Astrocyte of the hippocampus (primary cell): ENCODE data around the gene DNM3.

ENCODE experiments used
- DNase-seq: peaks from one replicate; pipeline ENCODE4 v3.0.0; 2011; ENCODE audit warnings: low read depth, low spot score

The DNM3 gene

DNA sequence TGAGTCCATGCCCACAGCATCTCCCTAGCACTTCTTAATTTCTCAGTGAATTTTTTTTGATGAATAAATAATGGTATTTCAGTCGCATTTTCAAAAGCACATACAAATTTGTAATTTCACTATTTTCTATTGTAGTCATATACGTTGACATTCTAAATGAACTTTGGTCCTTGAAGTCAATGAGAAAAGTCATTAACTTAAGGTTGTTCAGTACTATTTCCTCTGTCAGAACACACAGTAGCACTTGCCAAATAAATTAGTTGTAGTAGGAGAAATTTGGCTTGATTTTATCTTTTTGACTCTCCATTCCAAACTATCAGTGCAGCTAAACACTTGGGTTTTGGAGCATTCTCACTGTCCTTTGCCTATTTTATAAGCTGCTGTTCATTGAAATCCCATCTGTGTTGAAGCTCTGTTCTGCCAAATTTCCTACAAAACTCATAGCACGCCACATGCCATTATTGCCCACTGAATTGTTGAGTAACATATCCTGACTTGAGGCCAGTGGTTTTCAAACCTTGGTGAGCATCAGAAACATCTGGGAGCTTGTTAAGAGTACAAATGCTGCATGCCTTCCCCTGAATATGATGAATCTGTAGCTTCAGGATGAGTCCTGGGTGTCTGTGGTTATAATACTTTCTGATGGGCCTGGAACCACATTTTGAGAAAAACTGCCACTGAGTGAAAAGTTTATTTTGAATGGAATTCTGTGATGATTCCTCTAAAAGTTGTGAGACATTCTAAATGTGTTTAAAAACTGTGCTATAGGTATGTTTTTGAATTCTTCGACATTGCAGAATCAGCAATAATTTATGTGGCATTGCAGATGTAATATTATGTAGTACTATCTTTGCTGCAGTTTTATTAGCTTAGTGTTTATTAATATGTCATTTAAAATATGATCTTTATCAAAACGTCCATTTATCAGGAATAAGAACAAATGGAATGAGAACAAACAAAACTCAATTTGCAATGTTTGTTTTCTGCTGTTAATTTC lies 78.9 kb downstream of the DNM3 start:
- DNase-seq, result no peak

DNA sequence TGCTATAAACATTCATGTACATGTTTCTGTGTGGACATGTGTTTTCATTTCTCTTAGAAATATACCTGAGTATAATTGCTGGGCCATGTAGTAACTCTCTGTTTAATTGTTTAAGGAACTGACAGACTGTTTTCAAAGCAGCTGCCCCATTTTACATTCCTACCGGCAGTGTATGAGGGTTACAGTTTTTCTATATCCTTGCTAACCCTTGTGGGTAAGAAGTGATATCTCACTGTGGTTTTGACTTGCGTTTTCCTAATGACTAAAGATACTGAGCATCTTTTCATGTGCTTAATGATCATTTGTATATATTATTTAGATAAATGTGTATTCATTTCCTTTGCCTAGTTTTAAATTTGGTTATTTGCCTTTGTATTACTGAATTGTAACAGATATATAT lies 81.7 kb downstream of the DNM3 start:
- DNase-seq, result peak; percentile 15

DNA sequence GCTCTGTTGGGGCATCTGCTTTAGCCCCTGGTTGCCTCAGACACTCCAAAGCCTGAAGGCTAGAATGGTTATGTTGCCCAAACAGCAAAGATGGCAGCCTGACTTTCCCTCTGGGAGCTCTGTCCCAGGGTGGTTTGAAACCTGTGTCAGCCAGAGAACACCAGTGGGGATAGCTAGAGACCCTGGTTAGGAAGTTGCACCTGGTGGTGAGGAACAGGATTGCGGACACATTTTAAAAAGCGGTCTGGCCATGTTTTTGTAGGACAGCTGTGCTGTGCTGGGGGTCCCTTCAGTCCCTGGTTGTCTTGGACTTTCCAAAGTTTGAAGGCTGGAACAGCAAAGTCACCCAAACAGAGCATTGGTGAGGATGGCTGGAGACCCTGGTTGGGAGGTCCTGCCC lies 87.8 kb downstream of the DNM3 start:
- no peak for DNase-seq

DNA sequence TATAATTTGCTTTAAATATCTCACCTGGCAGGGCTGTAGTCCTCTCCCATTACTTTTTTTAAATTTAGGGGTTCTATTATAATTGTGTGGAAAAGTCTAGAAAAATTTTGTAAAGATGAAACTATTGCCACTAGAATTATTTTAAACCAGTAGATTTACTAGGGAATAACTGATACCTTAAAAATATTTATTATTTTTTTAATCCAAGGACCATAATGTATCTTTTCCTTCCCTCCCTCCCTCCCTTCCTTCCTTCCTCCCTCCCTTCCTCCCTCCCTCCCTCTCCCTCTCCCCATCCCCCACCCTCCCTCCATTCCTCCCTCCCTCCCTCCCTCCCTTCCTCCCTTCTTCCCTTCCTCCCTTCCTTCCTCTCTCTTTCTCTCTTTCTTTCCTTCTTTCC lies 90.5 kb downstream of the DNM3 start:
- no peak for DNase-seq

DNA sequence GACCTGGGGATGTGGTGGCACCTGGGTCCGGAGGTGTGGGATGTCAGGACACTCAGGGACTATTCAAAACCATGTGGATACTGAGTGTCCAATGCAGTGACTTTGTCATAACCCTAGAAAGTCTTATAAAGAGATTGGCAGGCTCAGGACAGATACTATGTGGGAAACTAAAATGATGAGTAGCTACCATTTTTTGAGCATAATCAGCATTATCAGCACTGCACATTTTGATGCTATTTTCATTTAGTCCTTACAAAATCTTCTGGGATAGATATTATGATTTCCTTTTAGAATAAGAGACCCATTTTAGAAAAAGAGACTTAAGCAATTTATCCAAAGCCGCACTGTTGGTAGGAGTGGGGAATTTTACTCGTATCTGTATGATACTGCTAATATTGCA lies 93.4 kb downstream of the DNM3 start:
- DNase-seq, result no peak

DNA sequence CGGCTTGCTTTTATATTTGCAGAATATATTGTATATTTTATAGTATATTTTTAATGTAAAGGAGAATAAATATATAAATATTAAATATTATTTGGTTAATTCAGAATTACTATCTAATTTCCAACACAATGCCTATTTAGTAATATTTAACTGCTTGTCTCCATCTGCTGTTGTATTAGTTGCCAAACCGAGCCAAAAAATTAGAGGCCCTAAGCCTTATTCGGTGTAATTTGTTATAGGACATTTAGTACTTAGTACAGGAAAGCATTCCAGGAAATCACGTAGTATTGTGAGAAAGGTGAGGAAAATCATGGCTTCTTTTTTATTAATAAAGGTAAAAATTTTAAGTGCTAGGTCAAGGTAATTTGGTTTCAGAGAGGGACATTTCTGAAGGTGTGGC lies 93.8 kb downstream of the DNM3 start:
- no peak for DNase-seq

DNA sequence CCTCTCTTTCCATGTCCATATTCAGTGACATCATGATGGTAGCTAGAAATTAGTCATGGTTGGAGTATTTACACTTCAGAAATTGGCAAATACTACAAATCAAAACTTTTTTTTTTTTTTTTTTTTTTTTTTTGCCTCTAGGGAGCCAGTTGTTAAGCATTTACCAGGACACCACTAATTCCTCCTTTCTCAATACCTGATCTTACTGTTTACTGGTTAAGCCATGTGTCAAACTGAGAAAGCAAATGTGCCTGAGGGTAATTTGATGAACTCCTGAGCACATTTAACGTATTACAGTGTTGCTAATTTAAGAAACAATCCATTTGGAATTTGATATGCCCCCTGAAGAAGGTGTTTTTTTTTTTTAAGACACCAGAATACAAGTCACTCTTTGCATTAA lies 94.4 kb downstream of the DNM3 start:
- no peak for DNase-seq

DNA sequence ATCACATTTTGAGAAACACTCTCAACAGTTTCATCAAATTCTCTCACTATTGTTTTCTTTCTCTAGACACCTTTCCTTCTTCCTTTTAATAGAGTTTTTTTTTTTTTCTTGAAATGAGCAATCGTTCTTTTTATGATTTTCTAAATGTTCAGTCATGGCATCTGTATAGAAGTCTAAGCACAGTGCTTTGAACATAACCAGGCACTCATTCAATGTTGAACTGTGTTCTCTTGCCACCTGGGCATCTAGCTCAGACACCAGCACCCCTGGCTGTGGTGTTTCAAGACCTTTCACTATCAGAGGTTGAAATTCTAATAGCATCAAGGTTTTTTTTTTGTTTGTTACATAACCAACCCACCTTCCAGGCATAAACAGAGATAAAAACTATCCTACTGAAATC lies 96.6 kb downstream of the DNM3 start:
- DNase-seq, result no peak

DNA sequence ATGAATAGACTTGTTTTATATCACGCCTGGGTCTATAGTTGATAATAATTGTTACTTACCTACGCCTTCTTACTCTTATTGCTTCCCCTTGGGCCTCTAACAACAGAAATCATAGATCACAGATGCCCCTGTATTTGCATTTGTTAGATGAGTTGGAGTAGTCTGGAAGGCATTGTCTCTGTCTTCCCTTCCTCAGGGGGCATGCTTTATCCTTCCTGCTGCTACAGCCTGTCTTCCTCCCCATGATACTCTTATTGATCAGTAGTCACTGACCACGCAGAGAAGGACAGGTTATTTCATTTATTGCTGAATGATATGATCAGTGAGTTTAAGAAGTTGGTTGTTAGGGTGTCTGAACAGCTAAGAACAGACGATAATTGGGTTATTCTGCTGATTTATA lies 98.4 kb downstream of the DNM3 start:
- DNase-seq, result no peak

DNA sequence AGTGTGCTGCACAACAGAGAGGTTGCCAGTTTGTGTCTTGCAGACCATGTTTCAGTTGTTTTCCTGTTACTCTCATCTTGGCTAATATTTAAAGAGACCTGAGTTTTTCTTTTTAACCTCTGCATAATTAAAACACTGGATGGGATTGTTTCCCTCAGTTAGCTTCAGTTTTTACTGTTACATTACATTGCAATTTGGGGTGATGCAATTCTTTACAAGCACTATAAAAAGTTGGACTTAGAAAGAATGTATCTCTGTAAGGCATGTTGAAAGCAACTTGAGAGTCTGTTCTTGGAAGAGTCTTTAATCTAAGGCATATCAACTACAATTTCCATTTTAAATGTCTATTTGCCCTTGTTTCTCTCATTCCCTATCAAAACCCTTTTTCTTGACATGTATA lies 99.1 kb downstream of the DNM3 start:
- no peak for DNase-seq

DNA sequence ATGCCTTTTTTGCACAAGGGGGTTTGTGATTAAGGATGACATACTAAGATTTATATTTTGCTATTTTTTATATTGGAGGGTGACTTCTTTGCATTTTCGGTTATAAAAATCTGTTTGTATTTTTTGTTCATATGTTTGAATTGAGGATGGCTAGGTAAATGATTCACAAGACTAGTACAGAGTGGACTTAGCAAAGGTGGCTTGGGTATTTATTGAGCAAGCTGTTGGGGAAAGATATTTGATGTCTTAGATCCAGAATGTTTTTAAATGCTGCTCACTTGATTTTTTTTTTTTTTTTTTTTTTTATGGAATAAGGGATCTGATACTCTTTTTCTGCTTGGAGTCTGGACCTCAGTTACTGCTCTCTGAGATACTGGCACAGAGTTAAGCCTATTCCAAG lies 100.6 kb downstream of the DNM3 start:
- DNase-seq, result no peak

DNA sequence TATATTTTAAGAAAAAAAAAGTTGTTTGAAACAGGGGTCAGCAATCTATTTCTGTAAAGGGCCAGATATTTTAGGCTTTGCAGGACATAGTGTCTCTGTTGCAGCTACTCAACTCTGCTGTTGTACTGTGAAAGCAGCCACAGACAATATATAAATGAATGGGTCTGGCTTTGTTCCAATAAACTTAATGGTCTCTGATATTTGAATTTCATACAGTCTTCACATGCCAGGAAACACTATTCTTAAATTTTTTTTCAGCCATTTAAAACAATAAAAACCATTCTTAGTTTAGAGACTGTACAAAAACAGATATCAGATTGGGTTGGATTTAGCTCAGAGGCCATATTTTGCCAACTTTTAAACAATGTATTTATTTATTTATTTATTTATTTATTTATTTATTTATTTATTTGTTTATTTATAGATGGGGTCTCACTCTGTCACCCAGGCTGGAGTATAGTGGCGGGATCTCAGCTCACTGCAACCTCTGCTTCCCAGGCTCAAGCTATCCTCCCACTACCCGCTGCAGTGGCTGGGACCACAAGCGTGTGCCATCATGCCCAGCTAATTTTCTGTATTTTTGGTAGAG lies 102.8 kb downstream of the DNM3 start:
- DNase-seq, result no peak

DNA sequence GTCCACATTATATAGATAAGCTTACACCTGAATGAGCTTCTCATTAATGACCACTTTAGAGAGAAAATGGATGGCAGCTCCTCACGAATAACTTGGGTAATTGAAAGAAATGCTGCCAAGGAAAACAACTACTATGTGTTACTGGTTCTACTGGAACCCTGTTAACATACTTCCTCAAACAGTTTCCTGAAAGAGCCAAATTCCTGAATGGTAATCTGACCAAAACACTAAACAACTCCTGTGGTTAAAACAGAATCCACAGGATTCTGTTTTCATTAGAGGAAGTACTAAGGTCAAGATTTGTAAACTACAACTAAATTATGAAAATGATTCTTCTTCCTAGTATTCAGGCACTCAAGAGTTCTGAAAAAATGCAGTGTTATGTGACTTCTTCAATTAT lies 107.2 kb downstream of the DNM3 start:
- peak; percentile 87 for DNase-seq

DNA sequence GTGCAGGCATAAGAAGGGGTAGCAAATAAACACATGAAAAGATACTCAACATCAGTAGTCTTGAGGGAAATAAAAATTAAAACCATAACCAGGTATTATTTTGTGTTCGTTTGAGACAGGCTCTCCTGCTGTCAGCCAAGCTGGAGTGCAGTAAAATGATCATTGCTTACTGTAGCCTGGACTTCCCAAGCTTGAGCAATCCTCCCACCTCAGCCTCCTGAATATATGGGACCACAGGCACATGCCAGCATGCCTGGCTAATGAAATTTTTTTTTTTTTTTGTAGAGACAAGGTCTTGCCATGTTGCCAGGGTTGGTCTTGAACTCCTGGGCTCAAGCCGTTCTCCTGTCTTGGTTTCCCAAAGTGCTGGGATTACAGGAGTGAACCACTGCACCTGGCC lies 108.0 kb downstream of the DNM3 start:
- DNase-seq, result no peak

DNA sequence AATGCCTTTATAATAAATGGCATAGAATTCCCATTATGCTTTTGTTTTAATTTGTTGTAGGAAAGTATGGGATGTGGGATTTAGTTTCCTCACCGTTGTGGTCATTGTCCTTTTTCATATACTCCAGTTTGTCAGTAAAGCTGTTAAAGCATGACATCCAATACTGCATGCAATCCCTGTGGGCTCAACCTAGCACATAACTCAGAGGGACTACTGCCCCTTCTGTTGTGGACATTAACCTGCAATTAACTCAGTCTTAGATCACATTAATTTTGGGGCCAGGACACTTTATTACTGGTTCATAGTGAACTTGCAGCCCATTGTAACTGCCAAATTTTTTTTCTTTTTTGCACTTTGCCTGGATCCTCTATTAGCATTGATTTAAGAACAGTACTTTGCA lies 112.5 kb downstream of the DNM3 start:
- DNase-seq, result no peak

DNA sequence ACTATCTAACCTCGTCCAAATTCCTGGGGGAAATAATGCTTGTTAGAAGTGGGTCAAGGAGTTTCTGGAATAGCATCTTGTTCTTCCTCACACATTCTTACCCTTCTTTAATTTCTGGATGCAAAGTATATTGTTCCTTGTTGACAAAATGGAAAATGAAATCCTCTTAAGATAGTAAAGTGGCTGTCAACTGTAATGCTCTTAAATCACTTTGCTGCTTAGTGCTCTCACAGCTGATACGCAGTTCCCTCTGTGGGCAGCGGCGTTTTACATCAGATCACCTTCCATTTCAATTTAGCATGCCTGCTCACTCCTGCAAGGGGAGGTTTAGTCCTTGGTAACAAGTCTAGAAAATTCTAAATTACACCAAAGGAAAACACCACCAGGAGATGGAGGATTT lies 113.1 kb downstream of the DNM3 start:
- no peak for DNase-seq

DNA sequence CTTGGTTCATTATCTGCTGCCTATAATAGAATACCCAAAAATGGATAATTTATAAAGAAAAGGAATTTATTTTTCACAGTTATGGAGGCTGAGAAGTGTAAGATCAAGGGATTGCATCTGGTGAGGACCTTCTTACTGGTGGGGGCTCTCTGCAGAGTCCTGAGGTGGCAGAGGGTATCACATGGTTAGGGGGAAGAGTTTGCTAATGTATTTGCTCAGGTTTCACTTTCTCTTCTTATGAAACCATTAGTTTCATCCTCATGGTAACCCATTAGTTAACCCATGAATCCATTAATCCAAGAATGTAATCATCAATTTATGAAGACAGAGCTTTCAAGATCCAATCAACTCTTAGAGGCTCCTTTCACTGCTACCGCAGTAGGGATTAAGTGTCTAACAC lies 120.6 kb downstream of the DNM3 start:
- no peak for DNase-seq

DNA sequence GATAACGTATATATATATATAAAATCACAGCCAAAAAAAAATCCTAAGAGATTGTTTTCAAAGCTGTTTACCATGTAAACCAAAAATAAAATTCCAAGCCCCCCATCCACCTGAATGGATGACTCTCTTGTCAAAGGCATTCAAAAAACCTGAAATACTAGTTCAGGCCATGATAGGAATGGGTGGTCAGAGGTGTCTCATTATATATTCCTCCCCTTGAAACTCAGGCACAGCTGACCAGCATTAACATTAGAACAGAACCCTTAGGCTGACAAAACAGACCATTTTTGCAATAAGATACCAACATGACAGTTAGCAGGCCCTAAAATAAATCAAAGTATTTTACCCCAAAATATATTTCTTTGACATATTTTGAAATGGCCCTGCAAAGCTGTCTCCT lies 122.5 kb downstream of the DNM3 start:
- DNase-seq, result no peak

DNA sequence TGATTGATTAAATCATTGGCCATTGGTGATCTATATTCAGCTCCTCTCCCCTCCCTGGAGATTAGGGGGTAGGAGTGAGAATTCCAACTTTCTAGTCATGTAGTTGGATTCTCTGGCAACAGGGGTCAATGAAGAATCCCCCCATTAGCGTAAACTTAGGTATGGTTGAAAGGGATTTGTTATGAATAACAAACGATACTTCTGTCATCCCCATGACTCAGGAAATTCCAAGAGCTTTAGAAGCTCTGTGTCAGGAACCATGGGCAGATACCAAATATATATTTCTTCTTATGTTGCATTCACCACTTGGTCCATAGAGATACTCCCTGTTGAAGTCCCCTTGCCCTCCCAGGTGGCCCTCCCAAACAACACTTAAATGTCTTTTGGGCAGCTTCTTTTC lies 124.5 kb downstream of the DNM3 start:
- no peak for DNase-seq

DNA sequence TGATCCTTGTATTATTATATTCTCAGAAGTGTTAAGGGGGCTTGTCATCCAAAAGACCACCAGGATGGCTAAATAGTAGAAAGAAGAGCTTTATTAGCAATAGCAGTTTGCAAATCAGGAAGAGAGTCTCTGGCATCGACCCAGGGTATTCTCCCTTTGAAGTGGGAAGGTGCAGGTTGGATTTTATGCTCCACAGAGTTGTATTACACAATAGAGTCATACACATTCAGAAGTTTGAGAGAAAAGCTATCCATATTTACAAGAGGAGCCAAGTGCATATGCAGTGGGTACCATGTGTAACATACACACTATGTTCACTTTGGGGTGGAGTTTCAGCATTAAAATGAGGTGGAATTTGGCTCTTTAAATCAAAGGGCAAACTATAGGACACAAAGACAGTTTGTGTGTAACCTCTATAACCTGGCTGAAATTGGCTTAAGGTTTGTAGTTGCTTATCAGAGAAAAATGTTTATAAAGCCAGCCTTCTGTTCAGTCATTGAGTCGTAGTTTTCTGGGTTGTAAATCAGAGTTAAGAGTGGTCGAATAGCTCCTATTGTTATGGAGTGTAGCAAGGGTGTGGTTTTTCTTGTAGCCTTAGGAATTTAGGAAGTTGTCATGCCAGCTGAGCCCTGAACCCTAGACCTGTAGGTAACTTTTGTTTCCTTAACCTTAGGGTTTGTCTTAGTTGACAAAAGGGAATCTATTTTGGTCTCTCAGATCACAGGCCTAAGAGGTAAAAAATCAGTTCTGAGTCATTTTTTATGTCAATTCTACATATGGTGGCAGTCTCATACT lies 125.3 kb downstream of the DNM3 start:
- no peak for DNase-seq

DNA sequence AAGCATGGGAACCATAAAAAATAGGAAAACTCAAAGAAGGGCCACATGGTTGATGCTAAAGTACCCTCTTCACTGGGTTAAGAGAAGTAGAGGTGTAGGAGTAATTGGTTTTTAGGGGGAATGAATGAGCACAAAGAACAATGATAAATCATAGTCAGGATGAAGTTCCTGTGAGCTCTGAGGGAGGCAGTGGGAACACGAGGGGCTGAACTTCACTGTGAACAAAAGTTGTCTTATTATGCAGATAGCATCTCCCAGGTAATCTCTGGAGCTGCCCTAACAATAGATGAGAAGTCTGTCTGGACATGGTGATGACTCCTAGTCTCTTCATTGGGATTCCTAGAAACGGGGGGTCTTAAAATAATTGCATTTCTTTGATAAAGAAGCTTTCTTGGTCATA lies 127.9 kb downstream of the DNM3 start:
- DNase-seq, result no peak

DNA sequence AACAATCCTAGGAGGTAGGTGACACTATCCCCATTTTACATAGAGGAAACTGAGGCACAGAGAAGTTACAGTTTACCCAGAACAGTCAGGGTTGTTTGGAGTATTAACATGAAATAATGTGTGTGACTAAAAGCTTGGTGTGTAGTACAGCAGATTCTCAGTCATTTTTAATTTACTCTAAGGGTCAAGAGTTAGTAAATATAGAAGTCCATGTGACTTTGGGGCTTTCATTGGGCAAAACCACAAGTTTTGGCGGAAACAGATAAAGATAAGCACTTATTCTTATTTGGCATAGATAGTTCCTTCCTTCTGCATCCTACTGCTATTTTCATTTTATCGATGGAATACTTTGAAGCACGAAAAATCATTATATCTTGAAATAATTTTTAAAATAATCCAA lies 128.5 kb downstream of the DNM3 start:
- DNase-seq, result no peak

DNA sequence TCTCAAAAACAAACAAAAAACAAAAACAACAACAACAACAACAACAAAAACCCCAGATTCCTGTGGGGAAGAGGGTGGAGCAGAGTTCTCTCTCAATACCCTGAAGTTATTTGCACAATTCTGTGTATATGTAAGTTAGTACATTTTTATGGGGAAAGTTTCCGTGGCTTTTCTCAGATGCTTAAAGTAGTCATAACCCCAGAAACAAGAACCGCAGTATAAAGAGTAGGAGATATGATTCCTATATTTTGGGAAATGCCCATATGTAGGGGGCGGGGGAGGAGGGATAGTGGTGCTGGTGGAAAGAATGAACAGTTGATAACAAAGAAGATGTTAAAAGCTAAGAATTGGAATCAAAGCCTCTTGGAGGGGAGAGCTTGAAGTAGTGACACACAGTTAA lies 131.5 kb downstream of the DNM3 start:
- no peak for DNase-seq
